Peyer's patch (tissue), 4 donors: Measurements from ENCODE around the gene CHID1. TPM values are rescaled to one million over a fixed set of nuclear protein-coding genes. Genes with fewer than 3 reads are reported as not detected.
A peak's percentile ranks its signal among the peaks of the same experiment; 100 is the strongest.

Experiments
- DNase-seq, 3 donors: peaks; one replicate each; pipeline ENCODE4 v3.0.0-alpha.2; 2017 to 2019
- H3K27ac ChIP-seq, 4 donors: fragments of 200-600 bp; sonication (generic); one replicate each; pipeline ENCODE4 v1.5.1; 2016 to 2019
- H3K27me3 ChIP-seq, 2 donors: fragments of 200-600 bp; sonication (generic); one replicate each; pipeline ENCODE4 v1.5.1; 2019
- H3K36me3 ChIP-seq, 3 donors: fragments of 200-600 bp; sonication (generic); one replicate each; pipeline ENCODE4 v1.5.1; 2016 to 2019
- H3K4me1 ChIP-seq, 4 donors: fragments of 200-600 bp; sonication (generic); one replicate each; pipeline ENCODE4 v1.5.1; 2016 to 2019
- H3K4me3 ChIP-seq, 4 donors: fragments of 200-600 bp; sonication (generic); 1 replicate in 3 of 4; 2 replicates in 1 of 4; pipeline ENCODE4 v1.5.1; 2016 to 2019; ENCODE audit warnings: mild to moderate bottlenecking in 1 of 4
- H3K9me3 ChIP-seq, 4 donors: fragments of 200-600 bp; sonication (generic); one replicate each; pipeline ENCODE4 v1.5.1; 2016 to 2019; ENCODE audit warnings: mild to moderate bottlenecking in 1 of 4
- POLR2A ChIP-seq, 2 donors: fragments of 450-650 bp; IDR thresholded peaks; one replicate each; pipeline ENCODE4 v1.5.1; 2017; ENCODE audit warnings: antibody characterized with exemption in 2 of 2, mild to moderate bottlenecking in 2 of 2, moderate library complexity in 2 of 2
- total RNA-seq, 4 donors: library from RNA; depleted of rRNA; stranded (reverse); fragments of >200 nt; gene quantifications; one replicate each; pipeline ENCODE4 v1.1.0, GENCODE V29; 2016
- TF ChIP-seq, protein P1 (sequence below), 6 experiments: fragments of 450-650 bp in 4 of 6; fragments of 200-600 bp in 2 of 6; sonication (generic) in 1 of 6; IDR thresholded peaks; one replicate each; pipeline ENCODE4 v1.5.1; 2017 to 2019; ENCODE audit warnings: antibody characterized with exemption in 6 of 6, mild to moderate bottlenecking in 3 of 6, moderate library complexity in 1 of 6

CHID1 gene
- total RNA-seq, 4 donors from 2014 or later, result 50.6 to 72.6 (median 57.2) TPM

DNA sequence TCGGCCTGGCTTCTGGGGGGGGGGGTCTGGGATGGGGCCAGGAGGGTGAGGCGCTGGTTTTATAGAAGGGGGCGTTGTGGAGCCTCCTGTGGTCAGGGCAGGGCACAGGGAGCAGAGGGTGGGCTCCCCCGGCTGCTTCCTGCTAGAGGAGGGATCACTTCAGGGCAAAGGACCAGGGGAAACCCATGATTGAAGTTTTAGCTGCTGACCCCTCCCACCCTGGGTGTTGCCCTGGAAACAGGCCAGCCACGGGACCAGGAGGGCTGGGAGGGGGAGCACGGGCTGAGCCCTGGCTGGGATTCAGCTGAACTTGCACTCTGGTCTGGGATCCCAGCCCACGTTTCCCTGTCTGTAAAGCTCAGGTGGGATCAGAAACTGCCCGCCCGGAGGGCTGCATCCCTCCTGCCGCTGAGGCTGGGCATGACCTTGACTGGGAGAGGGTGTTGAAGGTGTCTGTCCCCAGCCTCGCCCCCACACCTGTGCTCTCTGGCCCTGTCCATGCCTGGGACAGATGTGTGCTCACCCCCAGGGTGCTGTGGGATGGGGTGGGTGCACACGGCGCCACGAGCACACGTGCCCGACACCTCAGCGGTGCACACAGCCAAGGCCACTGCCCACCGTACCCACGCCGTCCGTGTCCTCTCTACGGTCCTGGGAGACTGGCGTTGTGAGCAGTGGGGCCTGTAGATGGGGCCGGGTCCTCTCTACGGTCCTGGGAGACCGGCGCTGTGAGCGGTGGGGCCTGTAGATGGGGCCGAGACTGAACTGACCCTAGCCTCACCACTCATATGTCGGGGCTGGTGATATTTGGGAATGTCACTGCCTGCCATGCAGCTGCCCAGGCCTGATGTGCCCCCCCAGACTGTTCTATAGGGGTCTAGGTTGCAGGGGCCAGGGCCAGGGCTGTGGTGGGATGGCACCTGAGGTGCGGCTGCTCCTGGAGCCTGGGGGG, 65.6 kb downstream of the CHID1 start:
- H3K27me3 ChIP-seq, result peaks cover 0 to 10% of the 10 kb centered on the region in 2 donors
- H3K4me3 ChIP-seq, result peak overlapping the region; percentile 12 to 95 (median 82)
- H3K4me1 ChIP-seq, result peaks cover 10 to 69% (median 38%) of the 10 kb centered on the region in 4 donors
- peak overlapping the region; percentile 88 to 96 (median 92) for H3K27ac ChIP-seq
- TF ChIP-seq, protein P1, sequence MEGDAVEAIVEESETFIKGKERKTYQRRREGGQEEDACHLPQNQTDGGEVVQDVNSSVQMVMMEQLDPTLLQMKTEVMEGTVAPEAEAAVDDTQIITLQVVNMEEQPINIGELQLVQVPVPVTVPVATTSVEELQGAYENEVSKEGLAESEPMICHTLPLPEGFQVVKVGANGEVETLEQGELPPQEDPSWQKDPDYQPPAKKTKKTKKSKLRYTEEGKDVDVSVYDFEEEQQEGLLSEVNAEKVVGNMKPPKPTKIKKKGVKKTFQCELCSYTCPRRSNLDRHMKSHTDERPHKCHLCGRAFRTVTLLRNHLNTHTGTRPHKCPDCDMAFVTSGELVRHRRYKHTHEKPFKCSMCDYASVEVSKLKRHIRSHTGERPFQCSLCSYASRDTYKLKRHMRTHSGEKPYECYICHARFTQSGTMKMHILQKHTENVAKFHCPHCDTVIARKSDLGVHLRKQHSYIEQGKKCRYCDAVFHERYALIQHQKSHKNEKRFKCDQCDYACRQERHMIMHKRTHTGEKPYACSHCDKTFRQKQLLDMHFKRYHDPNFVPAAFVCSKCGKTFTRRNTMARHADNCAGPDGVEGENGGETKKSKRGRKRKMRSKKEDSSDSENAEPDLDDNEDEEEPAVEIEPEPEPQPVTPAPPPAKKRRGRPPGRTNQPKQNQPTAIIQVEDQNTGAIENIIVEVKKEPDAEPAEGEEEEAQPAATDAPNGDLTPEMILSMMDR (IDR thresholded peaks at IDR 0.05), result no peak
- no peak for TF ChIP-seq POLR2A (IDR thresholded peaks at IDR 0.05)
- peak; percentile 47 to 85 (median 75) for DNase-seq
- no peaks in the 10 kb centered on the region for H3K9me3 ChIP-seq
- H3K36me3 ChIP-seq, result peaks cover 0 to 5% (median 0%) of the 10 kb centered on the region in 3 donors

DNA sequence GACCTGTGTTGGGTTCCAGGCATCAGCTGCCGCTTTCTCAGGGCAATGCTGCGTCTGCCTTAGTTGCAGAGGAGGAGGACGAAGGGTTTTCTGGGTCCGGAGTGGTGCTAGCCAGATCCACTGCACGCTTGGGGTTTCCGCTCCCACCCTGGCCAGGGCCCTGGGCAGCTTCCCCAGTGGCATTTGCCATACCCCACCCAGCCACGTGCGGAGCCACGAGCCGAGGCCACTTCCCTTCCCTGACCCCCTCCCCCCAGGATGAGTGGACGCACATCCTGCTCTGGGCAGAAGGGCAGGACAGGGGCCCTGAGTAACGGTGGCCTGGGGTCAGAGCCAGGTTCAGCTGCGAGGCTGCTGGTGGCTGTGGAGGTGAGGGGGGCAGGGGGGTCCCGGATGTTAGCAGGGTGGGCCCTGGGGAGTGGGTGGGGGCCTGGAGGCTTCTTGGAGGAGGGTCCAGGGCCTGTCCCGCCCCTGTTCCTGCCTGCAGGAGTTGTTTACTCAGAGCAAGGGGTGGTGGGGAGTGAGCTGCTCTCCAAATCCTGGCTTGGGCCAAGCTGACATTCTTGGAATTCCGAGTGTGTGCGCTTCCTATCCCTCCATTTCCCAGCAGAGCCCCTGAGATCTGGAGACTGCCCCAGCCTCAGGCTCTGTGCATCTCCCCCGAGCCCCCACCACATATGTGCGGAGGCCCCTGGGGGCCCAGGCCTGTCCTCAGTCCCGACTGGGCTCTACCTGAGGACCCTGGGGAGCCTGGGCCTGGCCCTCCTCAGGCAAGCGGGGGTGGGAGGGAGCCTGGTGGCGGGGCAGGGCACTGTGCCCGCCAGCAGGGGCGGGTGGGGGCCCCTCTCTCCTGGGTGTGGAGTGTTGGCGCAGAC, 66.6 kb downstream of the CHID1 start:
- H3K4me3 ChIP-seq, result peak overlapping the region; percentile 72 to 99 (median 94)
- DNase-seq, result peak; percentile 59 to 90 (median 77)
- no peaks in the 10 kb centered on the region for H3K9me3 ChIP-seq
- peaks cover 10 to 65% (median 33%) of the 10 kb centered on the region in 4 donors for H3K4me1 ChIP-seq
- peaks cover 0 to 14% (median 0%) of the 10 kb centered on the region in 3 donors for H3K36me3 ChIP-seq
- H3K27me3 ChIP-seq, result peaks cover 0 to 5% of the 10 kb centered on the region in 2 donors
- H3K27ac ChIP-seq, result peak overlapping the region; percentile 88 to 96 (median 92)
- TF ChIP-seq, protein P1 (IDR thresholded peaks at IDR 0.05), result no peak
- no peak for TF ChIP-seq POLR2A (IDR thresholded peaks at IDR 0.05)

DNA sequence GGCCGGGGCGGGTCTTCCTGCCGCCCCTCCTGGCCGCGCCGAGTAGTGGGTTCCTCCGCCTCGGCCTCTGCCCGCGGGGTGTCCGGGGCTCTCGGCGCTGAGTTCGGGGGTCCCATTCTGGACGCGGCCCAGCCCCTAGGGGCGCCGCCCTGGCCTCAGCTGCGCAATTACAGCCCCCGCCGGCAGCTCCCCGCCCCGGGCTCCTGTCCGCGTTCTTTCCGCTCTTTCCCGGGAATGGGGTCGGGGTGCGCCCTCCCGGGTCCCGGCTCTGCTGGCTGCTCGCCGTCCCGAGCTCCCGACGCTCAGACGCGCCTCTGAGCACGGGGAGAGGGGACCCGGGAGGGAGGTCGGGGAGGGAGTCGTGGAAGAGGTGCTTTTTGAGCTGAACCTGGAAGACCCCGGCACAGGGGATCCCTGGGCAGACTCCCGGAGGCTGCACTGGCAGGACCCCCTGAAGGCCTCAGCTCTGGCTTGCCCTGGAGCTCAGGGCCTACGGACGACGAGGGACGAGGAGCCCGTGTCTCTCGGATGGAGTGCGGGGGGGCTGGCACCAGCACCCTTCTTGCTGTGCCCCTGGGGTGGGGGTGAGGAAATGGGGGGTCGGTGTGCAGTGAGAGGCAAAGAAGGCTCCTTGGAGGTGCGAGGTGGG, 67.4 kb downstream of the CHID1 start:
- Histone ChIP-seq H3K4me1 (peaks cover 10 to 65% (median 25%) of the 10 kb centered on the region in 4 donors), H3K27me3 (no peaks in the 10 kb centered on the region), H3K4me3 (peak overlapping the region; percentile 72 to 99 (median 94)), H3K27ac (peak overlapping the region; percentile 88 to 96 (median 92)), H3K36me3 (peaks cover 0 to 22% (median 0%) of the 10 kb centered on the region in 3 donors), H3K9me3 (no peaks in the 10 kb centered on the region)
- DNase-seq, result no peak
- TF ChIP-seq, protein P1 (IDR thresholded peaks at IDR 0.05), result no peak
- TF ChIP-seq POLR2A (IDR thresholded peaks at IDR 0.05), result no peak

DNA sequence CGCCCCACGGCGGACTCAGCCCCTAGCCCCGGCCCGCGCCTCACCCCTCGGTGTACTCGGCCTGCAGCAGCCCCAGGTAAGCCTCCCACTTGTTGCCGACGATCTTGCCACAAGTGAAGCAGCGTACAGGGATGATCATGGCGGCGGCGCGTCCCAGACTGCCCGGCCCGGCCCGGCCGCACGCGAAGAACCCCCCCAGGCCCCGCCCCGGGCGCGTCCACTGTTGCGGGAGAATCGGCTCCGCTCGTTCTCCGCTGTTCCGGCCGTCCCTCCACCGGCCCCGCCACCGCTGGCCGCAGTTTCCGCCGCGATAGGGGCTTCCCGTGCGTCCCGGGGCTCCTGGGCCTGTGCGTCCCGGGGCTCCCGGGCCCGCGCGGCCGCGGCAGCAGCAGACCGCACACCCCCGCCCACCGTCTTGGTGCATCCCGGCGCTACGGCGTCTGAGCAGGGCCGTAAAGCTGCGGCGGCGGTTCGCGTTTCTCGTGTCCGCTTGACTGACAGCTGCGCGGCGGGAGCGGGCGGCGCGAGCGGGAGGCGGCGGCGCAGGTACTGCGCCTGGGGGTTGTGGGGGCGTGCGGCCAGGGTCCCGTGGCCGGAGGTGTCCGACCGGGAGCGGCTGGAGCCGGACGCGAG, 68.1 kb downstream of the CHID1 start, which contains the start of the genes POLR2L and TSPAN4:
Gene POLR2L (minus strand): TSS at position 160 of the 633 bp plus-strand sequence. CDS start 21 bp downstream, at position 139.
Gene TSPAN4 (plus strand): TSS at position 483 of the 633 bp plus-strand sequence. CDS start 7,453 bp downstream, outside the sequence.
- peaks cover 0 to 30% (median 0%) of the 10 kb centered on the region in 3 donors for H3K36me3 ChIP-seq
- H3K4me3 ChIP-seq, result peak within 1 kb of the TSS; percentile 72 to 99 (median 94)
- H3K27ac ChIP-seq, result peak within 1 kb of the TSS; percentile 88 to 96 (median 92)
- peaks cover 10 to 66% (median 24%) of the 10 kb centered on the region in 4 donors for H3K4me1 ChIP-seq
- DNase-seq, result peak; percentile 84 to 95 (median 94)
- peak; percentile 85 to 94 for TF ChIP-seq POLR2A (IDR thresholded peaks at IDR 0.05)
- TF ChIP-seq, protein P1 (IDR thresholded peaks at IDR 0.05), result peak in 3 of 6 experiments; percentile 26 to 38 (median 28)
- no peaks in the 10 kb centered on the region for H3K27me3 ChIP-seq
- H3K9me3 ChIP-seq, result no peaks in the 10 kb centered on the region
